ENCODE measurements around the gene FRMPD2. TPM values are rescaled to one million over a fixed set of nuclear protein-coding genes. Genes with fewer than 3 reads are reported as not detected.

FRMPD2 gene
- total RNA-seq, 1 donor from 2014 or later, result 0.80 TPM

GRCh38 chr10:48314107-48314506 is 39.6 kb upstream of the FRMPD2 start:
- no peaks in the 10 kb centered on the region for H3K9me3 Mint-ChIP-seq
- H3K27ac Mint-ChIP-seq, result no peak overlapping the region
- TF ChIP-seq CTCF (conservative IDR thresholded peaks at IDR 0.05), result no peak
- H3K4me3 Mint-ChIP-seq, result no peak overlapping the region
- no peak for DNase-seq (ENCODE audit: extremely low spot score, unreplicated experiment)
- peaks cover 21% of the 10 kb centered on the region for H3K36me3 Mint-ChIP-seq
- no peaks in the 10 kb centered on the region for H3K27me3 Mint-ChIP-seq
- peaks cover 13% of the 10 kb centered on the region for H3K4me1 Mint-ChIP-seq (ENCODE audit: unreplicated experiment)

- peaks cover 6% of the 10 kb centered on the region for H3K27me3 Mint-ChIP-seq
- H3K27ac Mint-ChIP-seq, result peak overlapping the region; percentile 57
- H3K9me3 Mint-ChIP-seq, result no peaks in the 10 kb centered on the region
- no peak for TF ChIP-seq CTCF (conservative IDR thresholded peaks at IDR 0.05)
- peak overlapping the region; percentile 31 for H3K4me3 Mint-ChIP-seq
- peaks cover 22% of the 10 kb centered on the region for H3K36me3 Mint-ChIP-seq
- no peak for DNase-seq (ENCODE audit: extremely low spot score, unreplicated experiment)
- peaks cover 22% of the 10 kb centered on the region for H3K4me1 Mint-ChIP-seq (ENCODE audit: unreplicated experiment)
Observed at GRCh38 chr10:48309711-48310226, 35.3 kb upstream of the FRMPD2 start.

GRCh38 chr10:48307711-48308018 is 33.2 kb upstream of the FRMPD2 start:
- Mint-ChIP-seq H3K36me3 (peaks cover 22% of the 10 kb centered on the region), H3K27ac (peak overlapping the region; percentile 87), H3K27me3 (peaks cover 19% of the 10 kb centered on the region), H3K9me3 (no peaks in the 10 kb centered on the region), H3K4me3 (peak overlapping the region; percentile 94), H3K4me1 (ENCODE audit: unreplicated experiment) (peaks cover 22% of the 10 kb centered on the region)
- TF ChIP-seq CTCF (conservative IDR thresholded peaks at IDR 0.05), result no peak
- DNase-seq (ENCODE audit: extremely low spot score, unreplicated experiment), result no peak

- H3K27ac Mint-ChIP-seq, result peak overlapping the region; percentile 87
- peak overlapping the region; percentile 94 for H3K4me3 Mint-ChIP-seq
- no peak for TF ChIP-seq CTCF (conservative IDR thresholded peaks at IDR 0.05)
- peaks cover 19% of the 10 kb centered on the region for H3K36me3 Mint-ChIP-seq
- H3K27me3 Mint-ChIP-seq, result peaks cover 20% of the 10 kb centered on the region
- peak; percentile 83 for DNase-seq (ENCODE audit: extremely low spot score, unreplicated experiment)
- H3K4me1 Mint-ChIP-seq (ENCODE audit: unreplicated experiment), result peaks cover 22% of the 10 kb centered on the region
- H3K9me3 Mint-ChIP-seq, result no peaks in the 10 kb centered on the region
Observed at GRCh38 chr10:48306870-48307710, 32.6 kb upstream of the FRMPD2 start.

GRCh38 chr10:48306265-48306869 is 31.9 kb upstream of the FRMPD2 start, which contains the start of gene MAPK8:
Gene MAPK8, plus strand, starts transcription at chr10:48306677. Its CDS starts 94,984 bp downstream, at chr10:48401661.
- Mint-ChIP-seq H3K4me3 (peak within 1 kb of the TSS; percentile 94), H3K36me3 (peaks cover 13% of the 10 kb centered on the region)

More at GRCh38 chr10:48306265-48306869, 31.9 kb upstream of the FRMPD2 start, which contains the start of gene MAPK8:
- Mint-ChIP-seq H3K27me3 (peaks cover 25% of the 10 kb centered on the region), H3K27ac (peak within 1 kb of the TSS; percentile 89), H3K4me1 (ENCODE audit: unreplicated experiment) (peaks cover 22% of the 10 kb centered on the region), H3K9me3 (no peaks in the 10 kb centered on the region)
- peak; percentile 93 for DNase-seq (ENCODE audit: extremely low spot score, unreplicated experiment)
- TF ChIP-seq CTCF (conservative IDR thresholded peaks at IDR 0.05), result no peak

Data from type B pancreatic cell (in vitro differentiated cells).